ENCODE measurements around the gene GPR27. TPM values are rescaled to one million over a fixed set of nuclear protein-coding genes. Genes with fewer than 3 reads are reported as not detected.

The GPR27 gene
- total RNA-seq, 1 donor from 2014 or later: not detected

DNA sequence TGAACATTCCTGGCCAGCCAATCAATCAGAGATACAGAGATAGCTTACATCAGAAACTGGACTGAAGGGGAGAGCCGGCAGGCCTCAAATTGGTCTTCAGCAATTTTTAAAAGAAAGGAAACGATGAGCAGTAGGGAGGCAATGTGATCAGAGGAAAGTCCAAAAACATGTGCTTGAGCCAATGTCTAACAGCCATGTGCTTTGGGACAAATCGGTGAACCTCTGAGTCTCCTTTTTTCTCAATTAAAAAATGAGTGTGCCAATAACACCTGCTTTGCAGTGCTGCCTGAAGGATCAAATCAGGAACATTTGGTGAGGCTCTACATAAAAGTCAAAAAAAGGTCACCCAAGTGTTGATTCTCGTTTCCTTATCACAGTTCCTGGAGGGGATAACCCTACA, 21.0 kb upstream of the GPR27 start:
- DNase-seq (ENCODE audit: low read depth in 2 of 2): no peak

DNA sequence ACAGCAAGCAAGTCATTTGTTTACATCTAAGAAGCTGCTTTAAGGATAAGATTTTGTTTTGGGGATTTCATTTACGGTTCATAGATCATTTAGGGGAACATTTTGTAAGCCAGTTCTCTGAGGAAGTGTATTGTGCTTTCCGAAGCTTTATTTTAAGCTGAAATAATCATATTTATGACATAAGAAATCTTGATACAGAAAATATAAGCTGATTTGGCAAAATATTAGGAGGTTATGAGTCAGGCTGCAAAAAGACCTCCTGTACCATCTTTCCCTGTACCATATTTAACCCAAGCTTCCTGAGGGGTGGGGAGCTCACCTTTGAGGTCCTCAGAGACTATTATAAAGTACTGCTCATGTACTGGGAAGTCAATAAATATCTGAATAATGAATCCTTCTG, 20.3 kb upstream of the GPR27 start:
- DNase-seq (ENCODE audit: low read depth in 2 of 2): no peak

DNA sequence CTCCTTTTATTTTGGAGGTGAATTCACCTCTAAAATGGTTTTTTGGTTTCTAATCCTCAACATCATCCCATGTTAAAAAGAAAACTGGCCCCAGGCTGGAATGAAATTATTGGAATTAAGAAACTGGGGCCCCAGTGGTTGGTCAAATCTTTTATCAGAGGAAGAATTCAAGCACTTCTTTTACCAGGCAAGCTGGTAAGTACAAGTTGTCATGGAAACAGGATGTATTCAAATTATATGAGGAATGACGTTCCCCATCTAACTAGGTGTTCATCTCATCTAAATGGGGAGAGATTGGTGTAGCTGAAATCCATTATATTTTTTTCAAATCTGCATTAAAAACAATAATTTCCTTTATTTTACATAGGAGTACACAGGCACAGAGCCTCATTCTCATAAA, 18.8 kb upstream of the GPR27 start:
- no peak for DNase-seq (ENCODE audit: low read depth in 2 of 2)

DNA sequence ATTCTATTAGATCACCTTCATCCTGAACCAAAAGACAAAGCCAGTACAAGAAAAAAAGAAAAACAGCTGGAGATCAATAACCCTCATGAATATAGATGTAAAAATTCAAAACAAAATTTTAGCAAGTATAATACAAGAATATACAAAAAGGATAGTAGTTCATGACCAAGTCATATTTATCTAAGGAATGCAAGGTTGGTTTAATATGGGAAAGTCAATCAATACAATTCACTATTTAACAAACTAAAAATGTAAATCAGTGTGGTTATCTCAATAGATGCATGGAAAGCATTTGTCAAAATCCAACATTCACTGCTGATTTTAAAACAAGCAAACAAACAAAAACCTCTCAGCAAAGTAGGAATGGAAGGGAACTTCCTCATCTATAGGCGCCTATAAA, 11.0 kb upstream of the GPR27 start:
- no peak for DNase-seq (ENCODE audit: low read depth in 2 of 2)

DNA sequence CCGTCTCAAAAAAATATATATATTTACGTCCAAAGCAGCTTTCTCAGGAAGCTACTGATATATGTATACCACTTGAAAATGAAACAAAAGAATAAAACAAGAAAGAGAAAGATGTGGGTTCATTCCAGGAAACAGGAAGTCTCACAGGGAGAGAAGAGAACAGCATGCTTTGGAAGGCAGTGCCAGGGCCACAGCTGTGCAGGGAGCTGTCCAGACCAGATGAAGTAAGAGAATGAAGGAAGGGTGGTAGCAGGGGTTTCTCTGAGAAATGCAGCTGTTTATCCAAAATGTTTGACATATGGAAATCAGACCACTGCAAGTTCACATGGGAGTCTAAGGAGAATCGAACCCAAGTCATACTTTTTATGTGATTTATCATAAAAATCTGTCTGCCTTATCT, 8.9 kb upstream of the GPR27 start:
- DNase-seq (ENCODE audit: low read depth in 2 of 2): no peak

DNA sequence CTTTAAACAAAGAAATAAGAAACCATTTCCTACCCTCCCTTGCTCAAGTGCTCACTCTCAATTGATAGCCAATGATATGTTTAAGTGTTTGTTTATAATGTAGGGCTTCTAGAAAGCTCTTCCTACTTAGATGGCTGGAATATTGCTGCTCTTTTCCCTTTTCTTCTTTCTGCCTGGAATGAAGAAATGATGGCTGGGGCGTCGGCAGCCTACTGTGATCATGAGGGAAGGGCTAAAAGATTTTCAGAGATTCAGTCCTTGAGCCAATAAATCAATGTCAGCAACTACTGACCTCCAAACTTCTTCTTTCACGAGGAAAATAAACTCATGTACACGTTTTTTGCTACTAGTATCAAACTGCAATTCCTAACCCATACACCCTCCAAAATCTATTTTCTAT, 2.1 kb upstream of the GPR27 start:
- no peak for DNase-seq (ENCODE audit: low read depth in 2 of 2)

DNA sequence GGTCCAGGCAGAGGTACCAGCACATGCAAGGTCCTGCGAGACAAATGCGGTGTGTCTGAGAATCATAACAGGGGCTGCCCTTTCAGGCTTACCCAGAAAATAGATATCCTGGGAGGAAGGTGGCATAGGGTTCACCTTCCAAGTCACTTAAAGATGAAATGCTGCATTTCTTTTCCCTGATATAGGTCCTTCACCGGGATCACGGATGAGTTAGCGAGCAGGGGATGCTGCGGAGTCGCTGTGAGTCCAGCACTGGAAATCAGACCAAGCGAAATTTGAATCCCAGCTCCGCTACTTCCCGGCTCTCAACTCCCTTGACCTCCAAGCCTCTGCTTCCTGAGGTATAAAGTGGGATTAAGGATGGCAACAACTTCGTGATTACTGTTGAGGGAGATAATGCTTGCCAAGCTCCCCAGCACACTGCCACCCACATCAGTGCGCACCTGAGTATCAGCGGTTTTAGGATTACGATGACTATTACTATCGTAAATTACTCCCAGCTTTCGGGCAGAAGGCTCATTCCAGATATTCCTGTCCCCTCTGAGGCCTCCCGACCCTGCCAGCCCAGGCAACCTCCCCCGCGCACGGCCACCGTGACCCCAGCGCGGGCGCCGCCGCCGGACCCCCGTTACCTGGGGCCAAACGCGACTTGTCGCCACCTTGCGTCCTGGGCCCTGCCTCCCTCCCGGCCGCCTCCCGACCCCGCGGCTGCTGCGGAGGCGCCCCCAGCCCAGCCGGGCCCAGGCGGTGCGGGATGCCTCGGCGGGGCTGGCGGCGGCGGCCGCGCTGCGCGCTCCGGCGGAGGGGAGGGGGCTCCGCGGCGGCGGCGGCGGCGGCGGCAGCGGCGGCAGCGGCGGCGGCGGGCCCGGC, 589 bp upstream of the GPR27 start:
- no peak for DNase-seq (ENCODE audit: low read depth in 2 of 2)

DNA sequence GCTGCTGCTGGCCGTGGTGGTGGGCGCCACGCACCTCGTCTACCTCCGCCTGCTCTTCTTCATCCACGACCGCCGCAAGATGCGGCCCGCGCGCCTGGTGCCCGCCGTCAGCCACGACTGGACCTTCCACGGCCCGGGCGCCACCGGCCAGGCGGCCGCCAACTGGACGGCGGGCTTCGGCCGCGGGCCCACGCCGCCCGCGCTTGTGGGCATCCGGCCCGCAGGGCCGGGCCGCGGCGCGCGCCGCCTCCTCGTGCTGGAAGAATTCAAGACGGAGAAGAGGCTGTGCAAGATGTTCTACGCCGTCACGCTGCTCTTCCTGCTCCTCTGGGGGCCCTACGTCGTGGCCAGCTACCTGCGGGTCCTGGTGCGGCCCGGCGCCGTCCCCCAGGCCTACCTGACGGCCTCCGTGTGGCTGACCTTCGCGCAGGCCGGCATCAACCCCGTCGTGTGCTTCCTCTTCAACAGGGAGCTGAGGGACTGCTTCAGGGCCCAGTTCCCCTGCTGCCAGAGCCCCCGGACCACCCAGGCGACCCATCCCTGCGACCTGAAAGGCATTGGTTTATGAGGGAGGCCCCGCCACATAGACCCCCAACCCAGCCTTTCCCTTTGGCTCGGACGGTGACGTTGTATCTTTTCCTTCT, 1.1 kb downstream of the GPR27 start:
- DNase-seq (ENCODE audit: low read depth in 2 of 2): no peak

DNA sequence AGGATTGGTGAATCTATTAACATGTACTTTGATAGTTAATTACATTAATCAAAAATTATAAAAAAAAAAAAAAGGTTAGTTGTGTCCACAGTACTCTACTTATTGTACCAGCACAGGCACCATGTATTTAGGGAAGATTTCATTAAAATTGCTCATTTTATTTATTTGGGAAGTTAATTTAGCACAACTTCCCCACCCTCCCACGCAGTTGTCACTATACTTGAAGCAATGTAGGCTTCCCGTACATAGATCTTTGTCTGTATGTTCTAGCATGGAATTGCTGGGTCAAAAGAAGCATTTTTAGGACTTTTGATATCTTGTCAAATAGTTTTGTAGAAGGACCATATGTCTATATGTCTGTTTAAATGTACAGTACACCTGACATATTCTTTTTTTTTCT, 4.4 kb downstream of the GPR27 start:
- no peak for DNase-seq (ENCODE audit: low read depth in 2 of 2)

DNA sequence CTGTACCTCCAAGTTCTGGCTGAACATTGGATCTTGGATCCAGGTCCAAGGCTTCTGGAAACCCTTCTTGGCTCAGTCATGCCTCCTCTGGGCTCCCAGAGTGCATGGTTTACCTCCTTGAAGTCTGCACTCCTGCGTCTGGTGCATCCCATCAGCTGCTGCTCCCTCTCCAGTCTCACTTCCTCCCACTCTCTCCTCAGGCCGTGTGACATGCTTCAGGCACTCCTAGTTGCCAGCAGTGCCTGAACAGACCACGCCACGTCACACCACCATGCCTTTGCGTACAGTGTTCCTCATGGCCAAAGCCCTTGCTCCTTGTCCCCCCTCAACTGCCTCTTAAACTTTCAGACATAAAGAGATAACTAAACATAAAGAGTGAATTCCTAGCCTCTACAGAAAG, 5.7 kb downstream of the GPR27 start:
- DNase-seq (ENCODE audit: low read depth in 2 of 2): no peak

DNA sequence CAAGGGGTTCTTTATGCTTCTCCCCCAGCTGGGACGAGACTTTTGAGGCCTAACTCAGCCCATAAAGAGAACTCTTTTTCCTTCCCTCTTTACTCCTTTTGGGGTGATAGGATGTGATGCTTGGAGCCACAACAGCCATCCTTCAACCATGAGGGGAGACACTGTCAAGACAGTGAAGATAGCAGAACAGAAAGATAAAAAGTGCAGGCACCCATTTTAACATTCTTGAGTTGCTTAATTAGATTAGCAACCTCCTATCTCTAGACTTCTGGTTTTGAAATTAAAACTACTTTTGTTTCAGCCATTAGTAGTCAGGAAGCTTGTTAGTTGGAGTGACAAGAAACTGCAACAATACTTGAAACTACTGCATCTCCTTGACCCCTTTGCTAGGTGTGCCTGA, 6.5 kb downstream of the GPR27 start:
- DNase-seq (ENCODE audit: low read depth in 2 of 2): no peak

DNA sequence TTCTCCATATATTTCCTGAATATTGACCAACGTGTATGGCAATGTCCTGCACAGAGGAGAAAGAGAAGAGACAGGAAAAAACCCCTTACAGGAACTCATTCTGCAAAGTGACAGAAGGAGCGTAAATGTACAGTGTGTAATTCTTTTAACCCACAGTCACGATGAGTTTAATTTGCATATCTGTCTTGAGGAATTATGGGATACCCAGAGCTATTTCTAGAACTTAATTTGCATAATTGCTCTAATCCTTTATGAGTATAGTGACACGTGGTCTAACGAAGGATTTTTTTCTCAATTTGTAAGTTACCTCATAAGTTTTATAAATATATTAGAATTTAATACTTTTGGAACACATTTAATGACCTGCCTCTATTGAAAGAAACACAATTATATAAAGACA, 9.8 kb downstream of the GPR27 start:
- DNase-seq (ENCODE audit: low read depth in 2 of 2): no peak

DNA sequence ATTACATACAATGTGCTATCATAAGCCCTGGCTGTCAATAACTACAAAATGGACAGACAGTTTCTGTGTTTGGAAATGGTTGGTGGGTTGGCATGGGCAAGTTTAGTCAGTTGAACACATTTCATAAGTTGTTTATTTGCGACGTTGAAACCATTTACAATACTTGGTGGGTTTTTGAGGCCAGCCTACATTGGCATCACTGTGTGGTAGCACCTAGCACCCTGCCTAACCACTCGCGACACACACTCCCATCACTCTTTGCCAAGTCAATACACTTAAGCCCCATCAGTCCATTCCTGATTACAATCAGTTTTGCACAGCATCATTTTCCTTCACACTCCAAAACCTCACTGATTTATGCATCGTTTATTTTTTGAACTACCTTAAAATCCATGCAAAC, 17.5 kb downstream of the GPR27 start:
- DNase-seq (ENCODE audit: low read depth in 2 of 2): no peak

DNA sequence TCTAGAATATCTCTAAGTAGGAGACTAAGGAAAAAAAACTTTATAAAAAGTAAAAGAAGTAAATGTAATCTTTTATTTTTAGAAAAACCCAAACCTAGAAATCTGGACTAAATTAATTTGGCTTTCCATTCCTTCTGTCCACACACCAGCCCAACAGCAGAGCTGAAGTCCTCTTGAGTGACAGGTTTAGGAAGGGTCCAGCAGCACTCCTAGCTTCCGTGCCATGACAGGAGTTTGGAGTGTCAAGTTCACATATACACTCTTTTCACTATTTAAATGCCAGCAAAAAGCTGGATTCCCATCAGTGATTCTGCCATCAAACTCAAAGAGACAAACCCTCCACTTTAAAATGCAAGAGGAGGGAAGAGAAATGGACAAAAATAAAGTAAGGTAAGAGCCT, 18.2 kb downstream of the GPR27 start:
- no peak for DNase-seq (ENCODE audit: low read depth in 2 of 2)

DNA sequence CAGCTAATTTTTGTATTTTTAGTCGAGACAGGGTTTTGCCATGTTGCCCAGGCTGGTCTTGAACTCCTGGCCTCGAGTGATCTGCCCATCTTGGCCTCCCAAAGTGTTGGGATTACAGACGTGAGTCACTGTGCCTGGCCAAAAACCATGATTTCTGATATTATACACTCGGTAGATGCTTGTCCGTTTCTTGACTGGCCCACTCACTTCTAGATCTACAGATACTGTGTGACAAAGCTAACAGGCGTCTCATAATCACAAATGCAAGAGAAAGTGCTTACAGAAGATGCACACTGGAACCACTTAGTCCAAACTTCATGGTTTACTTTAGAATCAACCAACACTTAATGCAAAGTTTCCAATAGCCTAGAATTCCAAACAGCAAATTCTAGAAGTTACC, 22.9 kb downstream of the GPR27 start:
- DNase-seq (ENCODE audit: low read depth in 2 of 2): no peak

DNA sequence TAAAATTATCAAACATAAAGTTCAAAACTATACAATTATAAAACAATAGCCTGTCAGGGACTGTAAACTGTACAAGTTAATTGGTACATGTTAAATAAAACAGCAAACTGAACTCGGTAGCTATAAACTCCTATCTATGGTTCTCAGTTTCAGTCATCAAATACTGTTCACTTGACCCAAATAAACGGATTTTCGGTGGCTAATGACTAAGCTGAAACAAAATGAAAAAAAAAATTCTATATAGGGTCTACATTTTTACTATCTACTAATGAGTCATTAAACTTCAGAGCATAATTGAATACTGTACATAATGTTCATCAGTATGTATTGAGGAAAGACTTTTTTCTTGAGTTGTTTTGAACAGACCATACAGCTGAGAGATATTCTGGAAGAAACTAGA, 24.7 kb downstream of the GPR27 start:
- no peak for DNase-seq (ENCODE audit: low read depth in 2 of 2)

DNA sequence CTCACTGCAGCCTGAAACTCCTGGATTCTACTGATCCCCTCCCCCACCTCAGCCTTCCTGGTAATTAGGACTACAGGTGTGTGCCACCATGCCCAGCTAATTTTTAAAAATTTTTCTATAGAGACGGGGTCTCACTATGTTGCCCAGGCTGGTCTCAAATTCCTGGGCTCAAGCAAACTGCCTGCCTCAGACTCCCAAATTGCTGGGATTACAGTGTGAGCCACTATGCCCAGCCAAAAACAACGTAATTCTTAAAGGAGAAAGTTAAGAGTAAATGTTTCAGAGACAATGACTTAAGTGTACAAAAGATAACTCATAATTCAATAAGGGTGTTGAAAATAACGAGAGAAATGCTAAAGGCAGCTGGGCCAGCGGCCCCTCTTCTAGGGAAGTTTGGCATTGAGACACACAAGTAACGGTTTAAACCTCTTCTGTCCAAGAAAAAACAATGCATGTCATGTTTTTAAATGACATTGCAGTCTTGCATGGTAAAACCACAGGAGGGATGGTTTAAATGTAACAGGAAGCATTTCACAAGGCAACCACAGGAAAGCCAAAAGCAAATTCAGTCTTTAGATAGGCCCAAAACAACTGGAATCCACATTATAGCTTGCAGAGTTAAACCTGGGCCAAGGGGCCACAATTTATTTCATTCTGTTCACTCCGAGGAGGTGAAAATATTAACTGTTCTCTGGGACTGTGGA, 26.2 kb downstream of the GPR27 start:
- no peak for DNase-seq (ENCODE audit: low read depth in 2 of 2)

DNA sequence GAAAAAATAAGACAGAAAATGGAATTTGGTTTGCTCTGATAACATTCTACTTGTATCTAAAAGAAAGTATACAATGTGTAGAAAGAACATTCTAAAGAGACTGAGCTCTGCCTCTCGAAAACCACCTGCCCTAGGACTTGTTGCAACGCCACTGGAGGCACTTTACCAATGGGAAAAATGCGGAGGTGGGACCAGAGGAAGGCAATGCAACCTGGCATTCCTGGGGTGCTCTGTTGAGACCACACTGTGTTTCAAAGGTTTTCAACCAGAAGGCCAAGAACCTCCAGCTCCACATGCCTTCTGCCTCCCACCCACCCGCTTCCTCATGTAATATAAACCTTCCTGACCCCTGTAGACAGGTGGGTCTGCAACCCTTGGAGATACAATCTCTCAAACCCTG, 26.8 kb downstream of the GPR27 start:
- no peak for DNase-seq (ENCODE audit: low read depth in 2 of 2)

DNA sequence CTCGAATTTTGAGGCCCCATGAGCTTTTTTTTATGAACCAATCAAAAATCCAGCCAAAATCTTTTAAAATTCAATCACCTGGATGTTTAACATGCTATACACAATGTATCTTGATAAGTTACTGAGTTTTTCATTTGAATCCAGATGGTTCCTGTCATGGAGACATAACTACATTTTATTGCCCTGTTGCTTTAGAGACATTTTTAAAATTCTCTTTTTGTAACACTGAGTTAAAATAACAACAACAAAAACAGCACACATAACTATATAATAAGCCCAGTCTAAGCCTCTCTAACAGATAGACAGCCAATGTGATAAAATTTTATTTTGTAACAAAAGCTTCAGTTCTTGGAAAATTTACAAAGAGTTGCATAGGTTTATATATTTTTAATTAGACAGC, 29.5 kb downstream of the GPR27 start:
- DNase-seq (ENCODE audit: low read depth in 2 of 2): no peak

DNA sequence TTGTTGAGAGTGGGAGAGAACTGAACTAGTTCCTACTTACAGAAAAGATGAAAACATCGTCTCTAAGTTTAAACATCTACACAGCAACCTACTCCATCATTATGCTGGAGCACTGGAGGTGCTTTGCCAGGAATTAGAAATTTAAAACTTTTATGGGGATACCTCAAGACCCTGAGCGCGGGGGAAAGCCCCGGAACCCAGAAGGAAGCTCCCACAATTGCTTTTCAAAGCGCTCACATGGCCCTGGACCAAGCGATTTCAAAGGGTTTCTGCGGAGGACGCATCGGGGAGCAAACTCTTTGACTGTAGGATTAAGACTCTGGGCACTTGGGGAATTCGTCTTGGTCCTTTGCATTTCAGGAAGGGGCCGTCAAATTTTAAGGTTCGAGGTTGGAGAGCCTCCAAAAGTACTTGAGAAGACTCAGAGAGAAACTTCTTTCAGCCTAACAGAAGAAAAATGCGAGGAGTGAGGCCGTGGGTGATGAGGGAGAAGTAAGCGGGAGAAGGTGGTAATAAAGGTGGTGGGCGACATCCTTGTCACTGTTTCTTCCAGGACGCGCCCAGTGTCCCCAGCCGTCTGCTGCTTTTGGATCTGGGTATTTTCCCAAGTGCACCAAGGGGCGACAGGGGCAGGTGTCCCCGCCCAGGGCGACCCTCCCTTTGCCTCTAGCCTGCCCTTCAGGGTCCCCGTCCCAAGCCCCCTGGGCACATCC, 30.7 kb downstream of the GPR27 start:
- DNase-seq (ENCODE audit: low read depth in 2 of 2): no peak

DNA sequence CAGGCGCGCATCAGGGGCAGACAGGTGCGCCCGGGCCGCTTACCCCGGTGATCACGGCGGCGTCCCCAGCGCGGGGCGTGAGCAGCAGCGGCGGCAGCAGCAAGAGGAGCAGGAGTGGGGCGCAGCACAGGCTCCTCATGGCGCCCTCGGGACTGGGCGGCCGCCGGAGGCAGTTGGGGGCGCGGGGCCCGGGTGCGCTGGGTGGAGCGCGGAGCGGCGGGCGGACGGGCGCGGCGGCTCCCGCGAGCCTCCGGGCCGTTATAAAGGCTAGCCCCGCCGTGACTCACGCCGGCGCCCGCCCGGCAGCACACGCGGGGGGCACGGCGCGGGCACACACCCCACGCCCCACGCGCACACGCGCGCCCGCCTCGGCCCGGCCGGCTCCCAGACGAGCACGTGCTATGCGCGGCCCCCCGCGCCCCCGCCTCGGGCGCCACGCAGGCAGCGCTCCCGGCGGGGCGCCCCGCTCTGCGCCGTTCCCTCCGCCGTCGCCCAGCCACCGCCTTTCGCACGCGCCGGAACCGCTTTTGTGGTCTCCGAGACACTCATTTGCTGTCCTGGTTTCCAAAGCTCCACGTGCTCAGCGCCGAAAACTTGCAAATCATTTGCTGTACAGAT, 31.4 kb downstream of the GPR27 start, which contains the start of gene PROK2:
Gene PROK2, minus strand, starts transcription at position 235 of the 618 bp plus-strand sequence. Its CDS starts 96 bp downstream, at position 139.
- DNase-seq (ENCODE audit: low read depth in 2 of 2): peak in 1 of 2 donors; percentile 2

Measured in lung microvascular endothelial cell (primary cell).